Daoy (cell line): Measurements from ENCODE around the gene SLC22A31. TPM values are rescaled to one million over a fixed set of nuclear protein-coding genes. Genes with fewer than 3 reads are reported as not detected.
"Not testable (repeated sequence)": the region's sequence is repeated elsewhere in the genome, so short reads cannot be mapped to it uniquely, and the experiment has no call there.

Experiments
- DNase-seq: peaks from one replicate; pipeline ENCODE4 v3.0.0-alpha.2; 2015; ENCODE audit warnings: low read depth
- total RNA-seq: library from RNA; depleted of rRNA; stranded (reverse); fragments of >200 nt; shearing (Covaris generic); gene quantifications from 2 replicates; pipeline ENCODE4 v1.2.3, GENCODE V29; 2014; rRNA removed

The SLC22A31 gene
- total RNA-seq, result not detected in 2 replicates

DNA sequence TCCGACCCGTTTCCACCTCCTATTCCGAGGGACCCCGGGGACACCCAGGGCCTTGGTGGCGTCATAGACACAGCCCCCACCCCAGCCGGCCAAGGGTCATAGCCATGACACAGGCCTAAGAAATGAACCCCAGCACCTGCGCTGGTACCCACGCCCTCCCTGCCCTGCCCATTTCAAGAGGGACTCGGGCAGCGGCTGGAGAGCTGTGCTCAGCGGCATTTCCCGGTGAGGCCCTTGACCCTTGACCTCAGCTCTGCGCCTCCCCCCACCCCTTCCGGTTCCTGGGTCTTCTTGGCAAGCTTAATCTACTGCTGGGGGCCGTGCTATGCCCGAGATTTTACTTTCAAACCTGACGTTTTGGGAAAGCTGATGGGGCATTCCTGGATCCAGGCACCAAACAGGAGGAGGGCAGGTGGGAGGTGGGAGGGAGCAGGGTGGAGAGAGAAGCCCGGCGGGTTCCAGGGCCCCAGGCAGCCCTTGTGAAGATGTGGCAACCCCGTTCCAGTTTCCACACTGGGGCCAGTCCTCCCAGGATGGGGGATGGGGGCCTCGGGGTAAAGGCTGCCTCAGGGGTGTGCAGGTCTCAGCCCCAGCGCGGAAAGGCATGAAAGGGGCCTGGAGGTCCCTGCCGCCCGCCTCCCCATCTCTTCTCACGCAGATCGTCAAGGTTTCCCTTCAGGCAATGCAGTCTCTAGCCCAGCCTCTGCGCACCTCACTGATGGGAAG is at the start of gene SLC22A31:
Gene SLC22A31 (minus strand): TSS at position 414 of the 726 bp plus-strand sequence. CDS start 36 bp downstream, at position 378.
- DNase-seq, result peak; percentile 1

DNA sequence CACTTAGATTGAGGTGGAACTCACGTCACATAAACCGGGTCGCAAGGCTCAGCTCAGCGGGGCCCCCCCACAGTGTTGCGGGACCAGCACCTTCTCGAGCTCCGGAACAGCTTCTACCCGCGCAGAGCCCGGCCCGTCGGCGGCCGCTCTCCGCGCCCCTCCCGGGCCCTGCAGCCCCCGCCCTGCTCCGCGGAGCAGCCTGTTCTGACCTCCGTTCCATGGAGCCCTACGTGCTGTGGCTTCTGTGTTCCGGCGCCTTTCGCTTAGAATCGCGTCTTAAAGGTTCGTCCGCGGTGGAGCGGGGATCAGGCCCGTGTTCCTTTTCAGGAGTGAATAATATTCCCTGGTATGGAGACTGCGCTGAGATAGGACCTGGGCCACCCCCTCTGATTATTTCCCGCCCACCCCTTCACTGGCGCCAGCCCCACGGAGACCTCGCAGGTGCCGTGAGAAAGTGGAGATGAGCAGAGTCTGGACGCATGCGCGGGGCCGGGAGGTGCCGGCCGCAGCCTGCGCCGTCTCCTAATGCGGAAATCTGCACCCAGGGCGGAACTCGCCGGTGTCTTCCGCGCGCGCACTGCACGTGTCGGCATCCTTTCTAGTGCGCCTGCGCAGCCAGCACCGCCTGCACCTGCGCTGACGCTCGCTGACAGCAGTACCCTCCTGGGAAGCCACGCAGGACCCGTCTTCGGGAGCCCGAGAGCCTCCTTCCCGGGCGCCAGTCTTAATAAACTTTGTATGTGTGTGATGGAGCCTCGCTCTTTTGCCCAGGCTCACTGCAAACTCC is 48.1 kb upstream of the SLC22A31 start:
- no peak for DNase-seq

DNA sequence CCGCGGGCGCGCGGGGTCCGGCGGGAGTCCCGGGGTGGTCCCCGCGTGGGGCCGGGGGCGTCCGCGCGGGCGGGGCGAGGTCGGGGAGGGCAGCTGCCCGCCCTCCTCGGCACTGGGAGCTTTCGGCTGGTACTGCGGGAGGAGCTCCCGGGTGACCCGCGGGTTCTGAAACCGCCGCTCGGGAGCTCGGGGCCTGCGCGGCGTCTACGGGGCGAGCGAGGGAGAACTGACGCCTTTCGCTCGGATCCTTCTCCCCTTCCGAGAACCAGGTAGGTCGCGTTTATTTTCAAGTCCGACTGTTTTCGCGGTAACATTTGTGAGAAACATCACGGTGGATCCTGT is 47.4 kb upstream of the SLC22A31 start:
- not testable (repeated sequence) for DNase-seq

- DNase-seq, result peak; percentile 81
Measured at GRCh38 chr16:89246903-89247733, 46.8 kb upstream of the SLC22A31 start.

DNA sequence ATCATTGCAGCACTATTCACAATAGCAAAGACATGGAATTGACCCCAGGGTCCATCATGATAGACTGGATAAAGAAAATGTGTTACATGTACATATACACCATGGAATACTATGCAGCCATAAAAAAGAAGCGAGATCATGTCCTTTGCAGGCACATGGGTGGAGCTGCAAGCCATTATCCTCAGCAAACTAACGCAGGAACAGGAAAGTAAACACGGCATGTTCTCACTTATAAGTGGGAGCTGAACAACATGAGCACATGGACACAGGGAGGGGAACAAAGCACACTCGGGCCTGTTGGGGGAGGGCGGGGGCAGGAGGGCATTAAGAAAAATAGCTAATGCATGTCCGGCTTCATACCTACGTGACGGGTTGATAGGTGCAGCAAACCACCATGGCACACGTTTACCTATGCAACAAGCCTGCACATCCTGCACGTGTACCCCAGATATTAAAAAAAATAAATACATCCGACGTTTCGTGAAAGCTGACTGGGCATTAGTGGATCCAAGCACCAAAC is 46.1 kb upstream of the SLC22A31 start:
- DNase-seq, result no peak

GRCh38 chr16:89244754-89245153 is 44.4 kb upstream of the SLC22A31 start:
- no peak for DNase-seq

- DNase-seq, result not testable (repeated sequence)
Measured at GRCh38 chr16:89244264-89244663, 43.9 kb upstream of the SLC22A31 start.

GRCh38 chr16:89243664-89244063 is 43.3 kb upstream of the SLC22A31 start:
- DNase-seq, result no peak

DNA sequence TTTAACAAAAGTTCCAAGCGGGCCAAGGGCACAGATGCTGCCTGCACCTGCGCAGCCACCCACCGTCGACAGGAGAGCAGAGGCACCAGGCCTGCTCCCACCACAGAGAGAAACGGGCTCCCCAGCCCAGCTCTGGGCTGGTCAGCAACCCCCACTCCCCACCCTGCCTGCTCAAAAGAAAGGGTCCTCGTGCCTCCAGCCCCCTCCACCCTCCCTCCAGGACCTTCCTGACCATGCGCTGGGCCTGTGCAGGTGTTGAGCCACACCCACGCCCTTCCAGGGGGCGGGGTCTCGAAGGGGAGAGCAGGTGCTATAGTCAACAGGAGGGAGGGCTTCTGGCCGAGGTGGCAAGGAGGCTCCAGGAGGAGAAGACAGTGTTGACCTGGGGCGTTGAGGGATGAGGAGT is 42.5 kb upstream of the SLC22A31 start:
- no peak for DNase-seq

DNA sequence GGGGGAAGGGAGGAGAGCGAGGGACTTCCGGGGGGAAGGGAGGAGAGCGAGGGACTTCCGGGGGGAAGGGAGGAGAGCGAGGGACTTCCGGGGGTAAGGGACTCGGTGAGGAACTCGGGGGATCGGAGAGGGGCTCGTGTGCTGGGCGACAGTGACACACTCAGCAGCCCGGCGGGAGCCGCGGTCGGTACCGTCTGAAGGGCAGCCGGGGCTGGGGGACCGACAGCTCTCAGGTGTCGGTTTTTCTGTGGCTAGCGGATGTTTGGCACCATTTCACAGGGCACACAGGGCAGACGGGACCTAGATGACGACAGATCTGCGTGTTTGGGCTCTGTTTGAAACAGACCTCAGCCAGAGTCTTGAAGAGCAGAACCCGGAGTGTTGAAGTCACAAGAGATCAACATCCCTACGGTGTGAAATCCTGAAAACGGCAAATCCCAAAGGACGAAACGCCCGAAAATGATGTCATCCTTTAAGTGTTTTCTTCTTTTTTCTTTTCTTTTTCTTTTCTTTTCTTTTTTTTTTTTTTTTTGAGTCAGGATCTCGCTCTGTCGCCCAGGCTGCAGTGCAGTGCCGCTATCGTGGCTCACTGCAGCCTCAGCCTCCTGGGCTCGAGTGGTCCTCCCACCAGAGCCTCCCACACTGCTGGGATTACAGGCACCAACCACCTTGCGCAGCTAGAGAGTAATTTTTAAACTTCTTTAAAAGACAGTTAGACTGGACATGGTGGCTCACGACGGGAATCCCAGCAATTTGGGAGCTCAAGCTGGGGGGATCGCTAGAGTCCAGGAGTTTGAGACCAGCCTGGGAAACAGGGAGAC is 41.1 kb upstream of the SLC22A31 start:
- peak; percentile 73 for DNase-seq

- DNase-seq, result no peak
Measured at GRCh38 chr16:89237733-89238132, 37.4 kb upstream of the SLC22A31 start.

- DNase-seq, result no peak
Measured at GRCh38 chr16:89233678-89234490, 33.5 kb upstream of the SLC22A31 start.

DNA sequence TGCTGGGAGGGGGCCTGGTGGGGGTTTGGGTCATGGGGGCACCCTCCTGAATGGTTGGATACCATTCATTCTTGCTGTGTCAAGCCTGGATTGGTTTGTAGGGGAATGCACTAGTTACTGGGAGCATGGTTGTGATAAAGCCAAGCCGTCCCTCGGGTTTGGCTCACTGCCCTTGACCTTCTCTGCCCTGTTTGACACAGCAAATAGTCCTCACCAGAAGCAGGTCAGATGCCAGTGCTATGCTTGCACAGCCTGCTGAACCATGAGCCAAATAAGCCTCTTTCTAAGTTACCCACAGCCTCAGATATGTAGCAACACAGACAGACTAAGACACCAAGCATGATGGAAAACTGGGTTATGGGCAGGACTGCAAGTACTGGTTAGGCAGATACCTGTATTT is 31.8 kb upstream of the SLC22A31 start:
- DNase-seq, result no peak

DNA sequence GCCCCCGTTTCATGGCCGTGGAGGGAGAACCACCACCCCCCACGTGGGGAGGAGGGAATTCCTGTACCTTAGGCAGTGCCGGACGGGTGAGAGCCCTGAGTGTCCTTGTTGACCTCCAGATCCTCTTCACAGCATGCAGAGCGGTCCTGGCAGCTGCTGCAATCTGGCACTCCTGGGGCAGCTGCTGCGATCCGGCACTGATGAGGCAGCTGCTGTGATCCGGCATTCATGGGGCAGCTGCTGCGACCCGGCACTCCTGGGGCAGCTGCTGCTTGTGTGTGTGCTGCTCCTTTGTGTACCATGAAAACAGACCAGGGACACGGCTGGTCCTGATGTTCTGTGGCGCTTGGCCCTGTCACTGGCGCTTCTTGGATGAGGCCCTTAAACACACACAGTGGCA is 29.9 kb upstream of the SLC22A31 start:
- no peak for DNase-seq

GRCh38 chr16:89224665-89225064 is 24.3 kb upstream of the SLC22A31 start:
- DNase-seq, result no peak

DNA sequence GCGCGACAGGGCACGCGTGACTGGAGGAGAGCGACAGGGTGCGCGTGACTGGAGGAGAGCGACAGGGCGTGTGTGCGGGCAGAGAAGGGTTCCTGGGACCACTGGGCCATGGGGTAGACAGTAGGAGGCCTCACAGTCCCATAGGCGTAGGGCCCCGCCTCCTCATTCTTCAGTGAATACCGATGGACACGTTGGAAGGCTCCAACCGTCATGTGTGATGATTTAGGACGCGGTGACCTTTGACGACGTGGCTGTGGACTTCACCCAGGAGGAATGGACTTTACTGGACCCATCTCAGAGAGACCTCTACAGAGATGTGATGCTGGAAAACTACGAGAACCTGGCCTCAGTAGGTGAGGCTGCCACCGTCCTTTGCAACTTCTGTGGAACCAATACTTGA is 22.6 kb upstream of the SLC22A31 start:
- DNase-seq, result no peak

DNA sequence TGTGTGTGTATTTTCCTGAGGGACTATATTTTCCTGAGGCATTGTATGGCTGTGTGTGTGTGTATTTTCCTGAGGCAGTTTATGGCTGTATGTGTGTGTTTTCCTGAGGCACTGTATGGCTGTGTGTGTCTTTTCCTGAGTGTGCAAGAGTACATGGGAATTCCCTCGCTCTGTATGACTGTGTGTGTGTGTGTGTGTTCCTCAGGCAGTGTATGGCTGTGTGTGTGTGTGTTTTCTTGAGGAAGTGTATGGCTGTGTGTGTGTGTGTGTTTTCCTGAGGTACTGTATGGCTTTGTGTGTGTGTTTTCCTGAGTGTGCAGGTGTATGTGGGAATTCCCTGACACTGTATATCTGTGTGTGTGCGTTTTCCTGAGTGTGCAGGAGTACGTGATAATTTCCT is 21.3 kb upstream of the SLC22A31 start:
- no peak for DNase-seq

- DNase-seq, result no peak
Measured at GRCh38 chr16:89219365-89219764, 19.0 kb upstream of the SLC22A31 start.

- DNase-seq, result peak; percentile 84
Measured at GRCh38 chr16:89217388-89218191, 17.3 kb upstream of the SLC22A31 start, which contains the start of gene ZNF778. TSS of gene ZNF778 (plus strand) at chr16:89217703. CDS start at chr16:89221128, 3,425 bp downstream.

DNA sequence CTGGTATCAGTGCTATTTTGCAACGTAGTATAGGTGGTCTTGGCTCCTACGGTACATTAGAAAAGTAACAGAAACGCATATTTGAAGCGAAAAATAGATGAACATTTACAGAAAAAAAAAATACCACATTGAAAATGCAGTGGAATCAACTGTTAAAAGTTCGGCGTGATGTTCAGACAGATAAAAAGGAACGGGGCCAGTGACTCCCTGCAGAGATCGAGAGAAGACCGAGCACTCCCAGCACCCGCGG is 16.7 kb upstream of the SLC22A31 start:
- no peak for DNase-seq
